HCT116 (cell line): Measurements from ENCODE around the gene REN. TPM values are rescaled to one million over a fixed set of nuclear protein-coding genes. Genes with fewer than 3 reads are reported as not detected.

Source experiments
- ATAC-seq: fragments of 200-7000 bp; cut with Tn5 transposase; 2 replicates; pipeline ENCODE4 v1.9.1; 2020; ENCODE audit warnings: mild to moderate bottlenecking, moderate library complexity
- BruUV-seq: library from RNA; stranded (reverse); fragments of 400-500 nt; replicated peaks from 2 replicates; lab custom pipeline; 2021; lab: Mats Ljungman, UMichigan
- CTCF ChIA-PET: fragments of 300-600 bp; sonication (Branson Sonifier 250); formaldehyde crosslinking; loops from one replicate; lab custom pipeline; 2021; ENCODE audit warnings: antibody characterized with exemption; lab: Charles Lee
- POLR2A ChIA-PET: fragments of 300-600, 350-600 bp; sonication (Branson Sonifier 250); formaldehyde crosslinking; loops from one replicate; lab custom pipeline; 2021; ENCODE audit warnings: antibody characterized with exemption; lab: Charles Lee
- RAD21 ChIA-PET, 2 experiments: fragments of 300-600 bp; sonication (Branson Sonifier 250); formaldehyde crosslinking; loops; one replicate each; lab custom pipeline; 2023; ENCODE audit warnings: low total read pairs in 2 of 2; ENCODE audit not compliant: uncharacterized antibody in 2 of 2, unreplicated experiment in 2 of 2, low non-redundant PET in 1 of 2; lab: Charles Lee
- DNase-seq: peaks from one replicate; pipeline ENCODE4 v3.0.0-alpha.2; 2010; ENCODE audit warnings: low read depth, low spot score
- H2AFZ ChIP-seq: fragments of 200-600 bp; shearing (Covaris generic), sonication (generic); 2 replicates; pipeline ENCODE4 v1.6.1; 2017; ENCODE audit warnings: low read depth, mixed run types, mixed read lengths, antibody characterized with exemption, low read length; ENCODE audit not compliant: poor library complexity, severe bottlenecking
- H3K27ac ChIP-seq: 2 replicates; pipeline ENCODE4 v1.5.1; 2012; ENCODE audit warnings: low read depth, low read length
- H3K27me3 ChIP-seq: fragments of 200-600 bp; sonication (generic); 2 replicates; pipeline ENCODE4 v1.6.1; 2016; ENCODE audit warnings: mixed run types, low read length, mixed read lengths; ENCODE audit not compliant: insufficient read depth
- H3K36me3 ChIP-seq, 2 experiments: fragments of 200-500 bp in 1 of 2; fragments of 200-600 bp in 1 of 2; sonication (Bioruptor generic) in 1 of 2; sonication (generic) in 1 of 2; 2 replicates each; pipeline versions ENCODE4 v1.5.1 to v1.6.1; 2014 to 2016; ENCODE audit warnings: low read length in 2 of 2, inconsistent platforms in 1 of 2, mixed read lengths in 1 of 2, mixed run types in 1 of 2; ENCODE audit not compliant: insufficient read depth in 2 of 2, control insufficient read depth in 1 of 2
- H3K4me1 ChIP-seq, 2 experiments: fragments of 200-600 bp in 1 of 2; sonication (generic) in 1 of 2; 2 replicates each; pipeline versions ENCODE4 v1.5.1 to v1.6.1; 2012 to 2017; ENCODE audit warnings: low read length in 2 of 2, inconsistent platforms in 1 of 2, mild to moderate bottlenecking in 1 of 2, mixed read lengths in 1 of 2, mixed run types in 1 of 2, moderate library complexity in 1 of 2; ENCODE audit not compliant: insufficient read depth in 2 of 2, control insufficient read depth in 1 of 2
- H3K4me2 ChIP-seq: fragments of 200-600 bp; sonication (generic); 2 replicates; pipeline ENCODE4 v1.6.1; 2017; ENCODE audit warnings: mixed run types, low read length, mixed read lengths
- H3K4me3 ChIP-seq, 2 experiments: fragments of 200-600 bp in 1 of 2; sonication (generic) in 1 of 2; replicated peaks in 1 of 2; 2 replicates each; pipeline ENCODE4 v1.5.1; 2011 to 2016; ENCODE audit warnings: low read length in 2 of 2, control low read depth in 1 of 2, low read depth in 1 of 2, mild to moderate bottlenecking in 1 of 2, mixed read lengths in 1 of 2, mixed run types in 1 of 2
- H3K79me2 ChIP-seq: fragments of 200-600 bp; sonication (generic); 2 replicates; pipeline ENCODE4 v1.6.1; 2017; ENCODE audit warnings: mild to moderate bottlenecking, mixed run types, low read length, moderate library complexity, mixed read lengths; ENCODE audit not compliant: insufficient read depth
- H3K9ac ChIP-seq: fragments of 200-600 bp; sonication (generic); 2 replicates; pipeline ENCODE4 v1.6.1; 2016; ENCODE audit warnings: low read length, mixed read lengths
- H3K9me2 ChIP-seq: fragments of 200-600 bp; sonication (generic), shearing (Covaris generic); 2 replicates; pipeline ENCODE4 v1.6.1; 2017; ENCODE audit warnings: mixed run types, mild to moderate bottlenecking, moderate library complexity; ENCODE audit not compliant: insufficient read depth
- H3K9me3 ChIP-seq, 2 experiments: fragments of 200-500 bp in 1 of 2; fragments of 200-600 bp in 1 of 2; sonication (Bioruptor generic) in 1 of 2; sonication (generic) in 1 of 2; 2 replicates each; pipeline ENCODE4 v1.6.1; 2014 to 2017; ENCODE audit warnings: low read length in 2 of 2, mixed read lengths in 2 of 2, inconsistent platforms in 1 of 2, low read depth in 1 of 2, mild to moderate bottlenecking in 1 of 2, mixed run types in 1 of 2, moderate library complexity in 1 of 2; ENCODE audit not compliant: control insufficient read depth in 1 of 2, insufficient read depth in 1 of 2
- H4K20me1 ChIP-seq: fragments of 200-600 bp; sonication (generic), shearing (Covaris generic); 2 replicates; pipeline ENCODE4 v1.6.1; 2017; ENCODE audit warnings: mixed run types, mild to moderate bottlenecking, moderate library complexity; ENCODE audit not compliant: insufficient read depth
- CEBPB ChIP-seq: IDR thresholded peaks from 2 replicates; pipeline ENCODE4 v1.6.1; 2012; ENCODE audit warnings: low read depth
- CTCF ChIP-seq, 3 experiments: fragments of 200-600 bp in 1 of 3; sonication (generic) in 1 of 3; IDR thresholded peaks in 2 of 3; conservative IDR thresholded peaks in 1 of 3; 2 replicates each; pipeline ENCODE4 v1.5.1; 2012 to 2017; ENCODE audit warnings: low read depth in 2 of 3, low read length in 2 of 3, antibody characterized with exemption in 1 of 3, borderline replicate concordance in 1 of 3, control low read depth in 1 of 3, mild to moderate bottlenecking in 1 of 3, mixed read lengths in 1 of 3, mixed run types in 1 of 3, moderate library complexity in 1 of 3; ENCODE audit not compliant: insufficient read depth in 1 of 3
- EZH2 ChIP-seq: fragments of 200-600 bp; sonication (generic); IDR thresholded peaks from 2 replicates; pipeline ENCODE4 v1.6.1; 2017; ENCODE audit warnings: antibody characterized with exemption, mixed run types
- EZH2phosphoT487 ChIP-seq: fragments of 200-600 bp; IDR thresholded peaks from 2 replicates; pipeline ENCODE4 v1.6.1; 2018; ENCODE audit warnings: antibody characterized with exemption, borderline replicate concordance
- FOSL1 ChIP-seq: IDR thresholded peaks from 2 replicates; pipeline ENCODE4 v1.6.1; 2012; ENCODE audit warnings: low read depth
- POLR2A ChIP-seq: IDR thresholded peaks from 2 replicates; pipeline ENCODE4 v1.7.0; 2011; ENCODE audit warnings: borderline replicate concordance; ENCODE audit not compliant: insufficient read depth, insufficient read length; ENCODE audit errors: extremely low read depth
- POLR2AphosphoS5 ChIP-seq: IDR thresholded peaks from 2 replicates; pipeline ENCODE4 v1.6.1; 2011; ENCODE audit warnings: mild to moderate bottlenecking, low read depth, low read length, moderate library complexity
- SIN3A ChIP-seq: IDR thresholded peaks from 2 replicates; pipeline ENCODE4 v1.6.1; 2012; ENCODE audit warnings: low read depth
- SP1 ChIP-seq: IDR thresholded peaks from 2 replicates; pipeline ENCODE4 v1.6.1; 2012; ENCODE audit warnings: low read depth
- TCF7L2 ChIP-seq: IDR thresholded peaks from 2 replicates; pipeline ENCODE4 v1.7.0; 2011; ENCODE audit warnings: borderline replicate concordance, inconsistent platforms; ENCODE audit not compliant: insufficient read depth, insufficient read length; ENCODE audit errors: extremely low read depth
- YY1 ChIP-seq: IDR thresholded peaks from 2 replicates; pipeline ENCODE4 v1.6.1; 2011; ENCODE audit warnings: low read length, low read depth, moderate library complexity, mild to moderate bottlenecking; ENCODE audit not compliant: insufficient replicate concordance; ENCODE audit errors: extremely low read depth
- ZNF274 ChIP-seq: fragments of 200-500 bp; sonication (Bioruptor generic); IDR thresholded peaks from 2 replicates; pipeline ENCODE4 v1.6.1; 2014; ENCODE audit warnings: mild to moderate bottlenecking, low read depth, low read length, inconsistent platforms
- intact Hi-C: fragments of 100-400 bp; cut with micrococcal nuclease; formaldehyde crosslinking; loops from 2 replicates; pipeline ENCODE4 v1.10.0; 2022
- total RNA-seq: library from RNA; stranded (reverse); gene quantifications from one replicate; pipeline ENCODE4 v1.2.1, GENCODE V29; 2021; ENCODE audit not compliant: unreplicated experiment
- TF ChIP-seq, protein P1 (sequence below): IDR thresholded peaks from 2 replicates; pipeline ENCODE4 v1.6.1; 2012; ENCODE audit warnings: low read depth

REN gene
- total RNA-seq, 1 experiment from 2014 or later: 0.47 TPM

DNA sequence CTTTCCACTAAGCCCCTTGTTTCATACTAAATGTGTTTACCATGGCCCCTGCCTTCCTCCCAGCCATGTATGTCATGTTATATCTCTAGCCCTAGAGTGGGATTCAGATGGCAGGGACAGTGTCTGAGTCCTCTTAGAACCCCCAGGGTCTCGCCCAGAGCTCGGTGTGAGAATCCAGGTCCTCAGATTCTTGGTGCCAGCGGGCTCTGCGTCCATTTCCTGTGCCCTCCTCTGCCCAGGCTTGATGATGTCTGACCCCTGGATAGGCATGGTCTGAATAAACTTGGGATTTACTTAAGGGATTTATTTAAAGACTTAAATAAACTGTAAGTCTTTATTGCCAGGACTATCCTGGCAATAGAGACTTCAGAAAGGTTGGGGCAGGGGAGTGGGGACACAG lies 36.3 kb upstream of the REN start:
- ATAC-seq (no peak), DNase-seq (no peak)
- Histone ChIP-seq H3K4me1 (peaks cover 20 to 45% of the 10 kb centered on the region in 2 experiments), H3K4me3 (no peak overlapping the region), H3K9me3 (no peaks in the 10 kb centered on the region), H3K27ac (no peak overlapping the region), H3K79me2 (0 out of 2 replicates have a peak, but pooled peaks cover 4% of the 10 kb centered on the region), H3K27me3 (no peaks in the 10 kb centered on the region), H2AFZ (no peak overlapping the region), H3K9ac (no peak overlapping the region), H3K9me2 (no peaks in the 10 kb centered on the region), H3K36me3 (no peaks in the 10 kb centered on the region), H4K20me1 (no peaks in the 10 kb centered on the region), H3K4me2 (no peak overlapping the region)
- ChIA-PET CTCF (interaction anchor here (1.8 kb wide), 1 partner anchor 39 kb away, joined by 11 read pairs; no protein-coding TSS in a partner anchor), RAD21 (no interaction called here), POLR2A (no interaction called here)
- TF ChIP-seq SP1: no peak
- TF ChIP-seq EZH2: no peak
- TF ChIP-seq EZH2phosphoT487: no peak
- no TSS peak for BruUV-seq
- intact Hi-C loops: no loop called here

- ChIA-PET RAD21 (no interaction called here), CTCF (no interaction called here), POLR2A (no interaction called here)
- no peaks in the 10 kb centered on the region for H4K20me1 ChIP-seq
- H3K4me2 ChIP-seq: no peak overlapping the region
- H3K79me2 ChIP-seq: 0 out of 2 replicates have a peak, but pooled peaks cover 4% of the 10 kb centered on the region
- H3K9me2 ChIP-seq: no peaks in the 10 kb centered on the region
- no peak overlapping the region for H3K9ac ChIP-seq
- H2AFZ ChIP-seq: no peak overlapping the region
- peaks cover 18 to 42% of the 10 kb centered on the region in 2 experiments for H3K4me1 ChIP-seq
- DNase-seq (no peak), ATAC-seq (no peak)
- BruUV-seq: no TSS peak
- H3K36me3 ChIP-seq: no peaks in the 10 kb centered on the region
- H3K27ac ChIP-seq: no peak overlapping the region
- no peaks in the 10 kb centered on the region for H3K9me3 ChIP-seq
- intact Hi-C loops: no loop called here
- H3K27me3 ChIP-seq: no peaks in the 10 kb centered on the region
- H3K4me3 ChIP-seq: no peak overlapping the region
- TF ChIP-seq SP1: no peak
- no peak for TF ChIP-seq SIN3A
- no peak for TF ChIP-seq CTCF (IDR thresholded peaks at IDR 0.05 in 2 of 3, conservative IDR thresholded peaks at IDR 0.05 in 1 of 3; ENCODE audit: borderline replicate concordance in 1 of 3, insufficient read depth in 1 of 3, low read depth in 2 of 3, low read length in 2 of 3)
- TF ChIP-seq EZH2phosphoT487: no peak
- TF ChIP-seq CEBPB: no peak
- TF ChIP-seq TCF7L2: no peak
- TF ChIP-seq ZNF274: no peak
- TF ChIP-seq, protein P1, sequence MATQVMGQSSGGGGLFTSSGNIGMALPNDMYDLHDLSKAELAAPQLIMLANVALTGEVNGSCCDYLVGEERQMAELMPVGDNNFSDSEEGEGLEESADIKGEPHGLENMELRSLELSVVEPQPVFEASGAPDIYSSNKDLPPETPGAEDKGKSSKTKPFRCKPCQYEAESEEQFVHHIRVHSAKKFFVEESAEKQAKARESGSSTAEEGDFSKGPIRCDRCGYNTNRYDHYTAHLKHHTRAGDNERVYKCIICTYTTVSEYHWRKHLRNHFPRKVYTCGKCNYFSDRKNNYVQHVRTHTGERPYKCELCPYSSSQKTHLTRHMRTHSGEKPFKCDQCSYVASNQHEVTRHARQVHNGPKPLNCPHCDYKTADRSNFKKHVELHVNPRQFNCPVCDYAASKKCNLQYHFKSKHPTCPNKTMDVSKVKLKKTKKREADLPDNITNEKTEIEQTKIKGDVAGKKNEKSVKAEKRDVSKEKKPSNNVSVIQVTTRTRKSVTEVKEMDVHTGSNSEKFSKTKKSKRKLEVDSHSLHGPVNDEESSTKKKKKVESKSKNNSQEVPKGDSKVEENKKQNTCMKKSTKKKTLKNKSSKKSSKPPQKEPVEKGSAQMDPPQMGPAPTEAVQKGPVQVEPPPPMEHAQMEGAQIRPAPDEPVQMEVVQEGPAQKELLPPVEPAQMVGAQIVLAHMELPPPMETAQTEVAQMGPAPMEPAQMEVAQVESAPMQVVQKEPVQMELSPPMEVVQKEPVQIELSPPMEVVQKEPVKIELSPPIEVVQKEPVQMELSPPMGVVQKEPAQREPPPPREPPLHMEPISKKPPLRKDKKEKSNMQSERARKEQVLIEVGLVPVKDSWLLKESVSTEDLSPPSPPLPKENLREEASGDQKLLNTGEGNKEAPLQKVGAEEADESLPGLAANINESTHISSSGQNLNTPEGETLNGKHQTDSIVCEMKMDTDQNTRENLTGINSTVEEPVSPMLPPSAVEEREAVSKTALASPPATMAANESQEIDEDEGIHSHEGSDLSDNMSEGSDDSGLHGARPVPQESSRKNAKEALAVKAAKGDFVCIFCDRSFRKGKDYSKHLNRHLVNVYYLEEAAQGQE: no peak
- TF ChIP-seq POLR2A: no peak
- no peak for TF ChIP-seq YY1
- TF ChIP-seq POLR2AphosphoS5: no peak
- no peak for TF ChIP-seq FOSL1
These were observed 35.4 kb upstream of the REN start for GRCh38 chr1:204201348-204202040.
